Loucy (cell line): ENCODE data around the gene SCYGR2.

Source experiments
- H2AFZ ChIP-seq: fragments of 200-600 bp; sonication (generic); 2 replicates; pipeline ENCODE4 v1.6.0; 2016; ENCODE audit warnings: antibody characterized with exemption, mild to moderate bottlenecking, low read length, moderate library complexity
- H3F3A ChIP-seq: fragments of 200-600 bp; 2 replicates; pipeline ENCODE4 v1.6.0; 2016; ENCODE audit warnings: antibody characterized with exemption, low read depth, mild to moderate bottlenecking
- H3K27me3 ChIP-seq: fragments of 200-600 bp; sonication (generic); 2 replicates; pipeline ENCODE4 v1.6.1; 2014; ENCODE audit warnings: low read length, mild to moderate bottlenecking; ENCODE audit not compliant: insufficient read depth, poor library complexity, severe bottlenecking
- H3K36me3 ChIP-seq: fragments of 200-600 bp; sonication (generic); 2 replicates; pipeline ENCODE4 v1.6.1; 2016; ENCODE audit warnings: low read length; ENCODE audit not compliant: insufficient read depth
- H3K4me1 ChIP-seq: fragments of 200-600 bp; sonication (generic); 2 replicates; pipeline ENCODE4 v1.5.1; 2014; ENCODE audit warnings: low read length, mild to moderate bottlenecking; ENCODE audit not compliant: insufficient read depth, poor library complexity, severe bottlenecking
- H3K4me2 ChIP-seq: fragments of 200-600 bp; sonication (generic); 2 replicates; pipeline ENCODE4 v1.6.0; 2014; ENCODE audit warnings: antibody characterized with exemption, low read length, low read depth, mild to moderate bottlenecking; ENCODE audit not compliant: poor library complexity, severe bottlenecking
- H3K4me3 ChIP-seq: fragments of 200-600 bp; sonication (generic); 2 replicates; pipeline ENCODE4 v1.5.1; 2014; ENCODE audit warnings: low read length, mild to moderate bottlenecking, mixed read lengths; ENCODE audit not compliant: poor library complexity, severe bottlenecking
- H3K79me2 ChIP-seq: fragments of 200-600 bp; sonication (generic); 2 replicates; pipeline ENCODE4 v1.6.1; 2014; ENCODE audit warnings: low read length; ENCODE audit not compliant: insufficient read depth
- H3K9ac ChIP-seq: fragments of 200-600 bp; sonication (generic); 2 replicates; pipeline ENCODE4 v1.6.0; 2014; ENCODE audit warnings: mild to moderate bottlenecking, low read depth, low read length, moderate library complexity; ENCODE audit not compliant: poor library complexity, severe bottlenecking
- H3K9me2 ChIP-seq: fragments of 200-600 bp; sonication (generic); replicated peaks from 2 replicates; pipeline ENCODE4 v1.6.1; 2016; ENCODE audit warnings: low read depth, low read length, mixed read lengths
- H3K9me3 ChIP-seq: fragments of 200-600 bp; sonication (generic); 2 replicates; pipeline ENCODE4 v1.6.1; 2014; ENCODE audit warnings: mild to moderate bottlenecking, antibody characterized with exemption, low read length, low read depth; ENCODE audit not compliant: insufficient read depth
- H4K20me1 ChIP-seq: fragments of 200-600 bp; sonication (generic); 2 replicates; pipeline ENCODE4 v1.6.0; 2014; ENCODE audit warnings: antibody characterized with exemption, low read length, mild to moderate bottlenecking; ENCODE audit not compliant: insufficient read depth, poor library complexity, severe bottlenecking
- CTCF ChIP-seq: fragments of 200-600 bp; sonication (generic); conservative IDR thresholded peaks from 2 replicates; pipeline ENCODE4 v1.5.1; 2014; ENCODE audit warnings: mild to moderate bottlenecking, antibody characterized with exemption, low read length
- EZH2phosphoT487 ChIP-seq: fragments of 200-600 bp; IDR thresholded peaks from 2 replicates; pipeline ENCODE4 v1.6.1; 2018; ENCODE audit warnings: antibody characterized with exemption, mild to moderate bottlenecking, moderate library complexity, borderline replicate concordance

SCYGR2 gene

DNA sequence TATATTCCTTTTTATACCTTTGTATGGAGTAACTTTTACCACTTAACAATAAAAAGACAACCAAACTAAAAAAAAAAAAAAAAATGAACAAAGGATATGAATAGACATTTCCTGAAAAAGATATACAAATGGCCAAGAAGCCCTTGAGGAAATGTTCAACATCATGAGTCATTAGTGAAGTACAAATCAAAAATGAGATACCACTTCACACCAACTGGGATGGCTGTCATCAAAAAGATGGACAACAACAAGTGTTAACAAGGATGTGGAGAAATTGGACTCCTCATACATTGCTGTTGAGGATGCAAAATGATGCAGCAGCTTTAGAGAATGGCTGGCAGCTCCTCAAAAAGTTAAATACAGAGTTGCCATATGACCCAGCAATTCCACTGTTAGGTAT, 22.6 kb upstream of the SCYGR2 start:
- H3K36me3 ChIP-seq: no peaks in the 10 kb centered on the region
- no peaks in the 10 kb centered on the region for H3K9me2 ChIP-seq
- no peak overlapping the region for H3K4me2 ChIP-seq
- H2AFZ ChIP-seq: no peak overlapping the region
- no peaks in the 10 kb centered on the region for H3K27me3 ChIP-seq
- no peak overlapping the region for H3K9ac ChIP-seq
- no peaks in the 10 kb centered on the region for H4K20me1 ChIP-seq
- H3K79me2 ChIP-seq: no peaks in the 10 kb centered on the region
- H3K9me3 ChIP-seq: no peaks in the 10 kb centered on the region
- H3K4me1 ChIP-seq: no peaks in the 10 kb centered on the region
- H3F3A ChIP-seq: no peaks in the 10 kb centered on the region
- TF ChIP-seq EZH2phosphoT487: no peak
- no peak for TF ChIP-seq CTCF
- H3K4me3 ChIP-seq: no peak overlapping the region

DNA sequence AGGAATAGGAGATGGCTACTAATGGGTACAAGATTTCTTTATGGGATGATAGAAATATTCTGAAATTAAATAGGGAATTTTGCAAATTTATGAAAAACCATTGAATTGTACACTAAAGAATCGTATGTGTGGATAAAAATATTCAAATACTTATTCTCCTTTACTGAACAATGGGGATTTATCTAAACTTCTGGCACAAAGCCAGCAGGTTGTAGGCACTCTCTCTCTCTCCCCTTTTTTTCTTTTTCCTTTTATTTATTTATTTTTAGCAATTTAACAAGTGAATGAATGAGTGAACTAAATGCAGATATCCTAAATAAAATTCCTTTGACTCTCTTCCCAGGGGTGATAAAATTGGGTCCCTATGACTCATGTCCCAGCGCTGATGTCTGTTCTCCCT, 21.9 kb upstream of the SCYGR2 start:
- Histone ChIP-seq H3F3A (no peaks in the 10 kb centered on the region), H3K4me3 (no peak overlapping the region), H3K9me3 (no peaks in the 10 kb centered on the region), H3K27me3 (no peaks in the 10 kb centered on the region), H3K79me2 (no peaks in the 10 kb centered on the region), H2AFZ (no peak overlapping the region), H3K4me1 (no peaks in the 10 kb centered on the region), H4K20me1 (no peaks in the 10 kb centered on the region), H3K9ac (no peak overlapping the region), H3K36me3 (no peaks in the 10 kb centered on the region), H3K4me2 (no peak overlapping the region), H3K9me2 (no peaks in the 10 kb centered on the region)
- TF ChIP-seq CTCF (no peak), EZH2phosphoT487 (no peak)

GRCh38 chr2:227577555-227577954, 21.1 kb upstream of the SCYGR2 start:
- TF ChIP-seq EZH2phosphoT487 (no peak), CTCF (no peak)

More at GRCh38 chr2:227577555-227577954, 21.1 kb upstream of the SCYGR2 start:
- H3K36me3 ChIP-seq: no peaks in the 10 kb centered on the region
- no peaks in the 10 kb centered on the region for H3K9me2 ChIP-seq
- H3K4me3 ChIP-seq: no peak overlapping the region
- H3K79me2 ChIP-seq: no peaks in the 10 kb centered on the region
- H3K27me3 ChIP-seq: no peaks in the 10 kb centered on the region
- no peaks in the 10 kb centered on the region for H3K9me3 ChIP-seq
- H3K4me1 ChIP-seq: no peaks in the 10 kb centered on the region
- no peaks in the 10 kb centered on the region for H4K20me1 ChIP-seq
- H3F3A ChIP-seq: no peaks in the 10 kb centered on the region
- H2AFZ ChIP-seq: no peak overlapping the region
- no peak overlapping the region for H3K4me2 ChIP-seq
- no peak overlapping the region for H3K9ac ChIP-seq
